IMR-90 (cell line): Measurements from ENCODE around the gene ASXL1. TPM values are rescaled to one million over a fixed set of nuclear protein-coding genes. Genes with fewer than 3 reads are reported as not detected.

Experiments
- ATAC-seq: fragments of 200-7000 bp; cut with Tn5 transposase; 2 replicates; pipeline ENCODE4 v1.9.1; 2020; ENCODE audit warnings: low read depth, mild to moderate bottlenecking, moderate library complexity
- BruUV-seq: library from RNA; stranded (reverse); fragments of 400-500 nt; replicated peaks from 2 replicates; lab custom pipeline; 2021; lab: Mats Ljungman, UMichigan
- CTCF ChIA-PET: fragments of 300-600 bp; formaldehyde crosslinking; extraction: SDS; loops from one replicate; lab custom pipeline; 2021; ENCODE audit warnings: antibody characterized with exemption; lab: Yijun Ruan, JAX
- POLR2A ChIA-PET: fragments of 300-600 bp; sonication (Branson Sonifier 250); formaldehyde crosslinking; loops from one replicate; lab custom pipeline; 2022; ENCODE audit warnings: antibody characterized with exemption; ENCODE audit not compliant: unreplicated experiment; lab: Charles Lee
- DNase-seq: peaks from one replicate; pipeline ENCODE4 v3.0.0; 2013
- H2AFZ ChIP-seq: replicated peaks from 2 replicates; pipeline ENCODE3; 2013; ENCODE audit warnings: low read length, mild to moderate bottlenecking; ENCODE audit not compliant: poor library complexity
- H2AK5ac ChIP-seq: 2 replicates; pipeline ENCODE4 v1.6.1; 2013; ENCODE audit warnings: low read depth, low read length, inconsistent platforms
- H2AK9ac ChIP-seq: replicated peaks from 2 replicates; pipeline ENCODE3; 2013; ENCODE audit warnings: mild to moderate bottlenecking, low read depth, low read length, moderate library complexity; ENCODE audit not compliant: poor library complexity
- H2BK120ac ChIP-seq: 2 replicates; pipeline ENCODE4 v1.6.1; 2013; ENCODE audit warnings: low read depth, low read length, inconsistent platforms
- H2BK15ac ChIP-seq: 3 replicates; pipeline ENCODE4 v1.6.1; 2013; ENCODE audit warnings: low read depth, low read length, inconsistent platforms
- H2BK20ac ChIP-seq: 2 replicates; pipeline ENCODE4 v1.6.1; 2013; ENCODE audit warnings: low read depth, mild to moderate bottlenecking, inconsistent platforms, low read length, moderate library complexity
- H2BK5ac ChIP-seq: 2 replicates; pipeline ENCODE4 v1.6.1; 2013; ENCODE audit warnings: mild to moderate bottlenecking, low read depth, low read length, inconsistent platforms; ENCODE audit not compliant: poor library complexity, severe bottlenecking
- H3K14ac ChIP-seq: replicated peaks from 2 replicates; pipeline ENCODE4 v1.6.1; 2013; ENCODE audit warnings: low read depth, low read length, inconsistent platforms
- H3K18ac ChIP-seq: 2 replicates; pipeline ENCODE4 v1.6.1; 2013; ENCODE audit warnings: low read depth, low read length, control low read depth
- H3K23ac ChIP-seq: 2 replicates; pipeline ENCODE4 v1.6.1; 2013; ENCODE audit warnings: low read depth, low read length, inconsistent platforms
- H3K27ac ChIP-seq: 2 replicates; pipeline ENCODE4 v1.5.1; 2013; ENCODE audit warnings: mild to moderate bottlenecking, control low read depth, low read length; ENCODE audit not compliant: insufficient read depth
- H3K27me3 ChIP-seq: 2 replicates; pipeline ENCODE4 v1.6.1; 2013; ENCODE audit warnings: low read length; ENCODE audit not compliant: control insufficient read depth, insufficient read depth
- H3K36me3 ChIP-seq: 2 replicates; pipeline ENCODE4 v1.6.1; 2013; ENCODE audit warnings: low read length, mixed read lengths; ENCODE audit not compliant: control insufficient read depth, insufficient read depth
- H3K4ac ChIP-seq: 2 replicates; pipeline ENCODE4 v1.6.1; 2013; ENCODE audit warnings: low read depth, low read length, inconsistent platforms
- H3K4me1 ChIP-seq: 2 replicates; pipeline ENCODE4 v1.6.1; 2013; ENCODE audit warnings: low read length, mixed read lengths; ENCODE audit not compliant: control insufficient read depth, insufficient read depth
- H3K4me2 ChIP-seq: 2 replicates; pipeline ENCODE4 v1.6.1; 2013; ENCODE audit warnings: low read depth, mild to moderate bottlenecking, control low read depth, low read length, moderate library complexity
- H3K4me3 ChIP-seq: 2 replicates; pipeline ENCODE4 v1.5.1; 2013; ENCODE audit warnings: low read depth, mild to moderate bottlenecking, control low read depth, low read length, moderate library complexity; ENCODE audit not compliant: insufficient read depth
- H3K56ac ChIP-seq: 2 replicates; pipeline ENCODE4 v1.6.1; 2013; ENCODE audit warnings: low read length, inconsistent platforms; ENCODE audit not compliant: insufficient read depth; ENCODE audit errors: extremely low read depth
- H3K79me1 ChIP-seq, 2 experiments: 2 replicates each; pipeline ENCODE4 v1.6.1; 2013; ENCODE audit warnings: low read length in 2 of 2, inconsistent platforms in 1 of 2, low read depth in 1 of 2
- H3K9ac ChIP-seq: 2 replicates; pipeline ENCODE4 v1.6.1; 2013; ENCODE audit warnings: low read depth, low read length, control low read depth
- H3K9me1 ChIP-seq: 2 replicates; pipeline ENCODE4 v1.6.1; 2013; ENCODE audit warnings: low read length, inconsistent platforms; ENCODE audit not compliant: insufficient read depth
- H3K9me3 ChIP-seq: 2 replicates; pipeline ENCODE4 v1.6.1; 2013; ENCODE audit warnings: low read length; ENCODE audit not compliant: control insufficient read depth, insufficient read depth
- H4K20me1 ChIP-seq: 2 replicates; pipeline ENCODE4 v1.6.1; 2013; ENCODE audit warnings: low read length, inconsistent platforms; ENCODE audit not compliant: insufficient read depth
- H4K5ac ChIP-seq: 2 replicates; pipeline ENCODE4 v1.6.1; 2013; ENCODE audit warnings: mild to moderate bottlenecking, low read depth, low read length, control low read depth
- H4K8ac ChIP-seq, 2 experiments: 2 replicates each; pipeline ENCODE4 v1.6.1; 2013; ENCODE audit warnings: low read depth in 2 of 2, low read length in 2 of 2, control low read depth in 1 of 2, inconsistent platforms in 1 of 2
- H4K91ac ChIP-seq: 2 replicates; pipeline ENCODE4 v1.6.1; 2013; ENCODE audit warnings: low read depth, low read length, inconsistent platforms; ENCODE audit not compliant: insufficient read depth
- BHLHE40 ChIP-seq: fragments of 150-350 bp; IDR thresholded peaks from 2 replicates; pipeline ENCODE4 v1.6.1; 2016; ENCODE audit warnings: mild to moderate bottlenecking, low read depth, low read length
- CHD1 ChIP-seq: IDR thresholded peaks from 2 replicates; pipeline ENCODE4 v1.6.1; 2012; ENCODE audit warnings: low read depth, low read length, improper control_type of control experiment
- CTCF ChIP-seq: conservative IDR thresholded peaks from 2 replicates; pipeline ENCODE4 v1.5.1; 2012; ENCODE audit warnings: mild to moderate bottlenecking, low read depth, low read length, improper control_type of control experiment
- MAFK ChIP-seq: IDR thresholded peaks from 2 replicates; pipeline ENCODE4 v1.6.1; 2012; ENCODE audit warnings: low read depth, low read length, improper control_type of control experiment
- NFE2L2 ChIP-seq: fragments of 150-350 bp; IDR thresholded peaks from 2 replicates; pipeline ENCODE4 v1.6.1; 2016; ENCODE audit warnings: low read depth, mild to moderate bottlenecking, low read length
- POLR2A ChIP-seq: IDR thresholded peaks from 2 replicates; pipeline ENCODE4 v1.6.1; 2012; ENCODE audit warnings: mild to moderate bottlenecking, low read depth, low read length
- RCOR1 ChIP-seq: IDR thresholded peaks from 2 replicates; pipeline ENCODE4 v1.6.1; 2012; ENCODE audit warnings: mild to moderate bottlenecking, low read length, improper control_type of control experiment; ENCODE audit not compliant: insufficient replicate concordance
- SMC3 ChIP-seq: fragments of 150-350 bp; IDR thresholded peaks from 2 replicates; pipeline ENCODE4 v1.6.1; 2016; ENCODE audit warnings: low read depth, mild to moderate bottlenecking, antibody characterized with exemption, low read length, moderate library complexity
- WGBS, 2 experiments: methylation state at CpG; one replicate each; pipeline versions ENCODE4 v1.1.5 to v1.1.7; 2013; ENCODE audit warnings: missing lambda C conversion rate in 2 of 2; ENCODE audit not compliant: insufficient read length in 1 of 2; ENCODE audit errors: extremely low coverage in 2 of 2; 5-methylcytosine and 5-hydroxymethylcytosine counted together
- dilution Hi-C: fragments of 300-500 bp; cut with HindIII; formaldehyde crosslinking; loops from one replicate; pipeline ENCODE4 v1.14.3; 2018; ENCODE audit warnings: low sequenced_read_pairs; ENCODE audit not compliant: unreplicated experiment
- in situ Hi-C: fragments of 300-500 bp; cut with MboI; formaldehyde crosslinking; loops from 3 replicates; pipeline ENCODE4 v1.14.3; 2019; ENCODE audit warnings: low sequenced_read_pairs, inconsistent platforms, mixed read lengths
- intact Hi-C: fragments of 100-400 bp; cut with micrococcal nuclease; formaldehyde crosslinking; loops from 2 replicates; pipeline ENCODE4 v1.10.0; 2022
- polyA plus RNA-seq, 3 experiments: library from polyadenylated mRNA; depleted of rRNA; stranded (reverse); fragments of >200 nt; gene quantifications; 2 replicates each; pipeline ENCODE4 v1.2.3, GENCODE V29; 2012; ENCODE audit warnings: low replicate concordance in 1 of 3
- total RNA-seq: library from RNA; depleted of rRNA; stranded (reverse); fragments of >200 nt; gene quantifications from 2 replicates; pipeline ENCODE4 v1.2.3, GENCODE V29; 2012

ASXL1 gene
- total and polyA plus RNA-seq, 2 of the 4 experiments (the other 2 are of a cell fraction): 29.9 to 37.1 TPM

GRCh38 chr20:32445539-32446273, 87.6 kb downstream of the ASXL1 start (continued):
- no peak for TF ChIP-seq NFE2L2

- Histone ChIP-seq H3K4me2 (no peak overlapping the region), H3K9me3 (no peaks in the 10 kb centered on the region), H4K5ac (no peak overlapping the region), H3K4me1 (0 out of 2 replicates have a peak, but pooled peaks cover 2% of the 10 kb centered on the region), H2AFZ (no peak overlapping the region), H3K9me1 (peaks cover 13% of the 10 kb centered on the region), H3K18ac (no peak overlapping the region), H2AK9ac (no peak overlapping the region), H2AK5ac (no peak overlapping the region), H2BK20ac (no peak overlapping the region), H3K14ac (no peak overlapping the region), H3K36me3 (peaks cover 72% of the 10 kb centered on the region), H3K79me1 (peaks cover 18 to 56% of the 10 kb centered on the region in 2 experiments; a peak in 3 of 4 replicates), H3K23ac (no peak overlapping the region), H4K20me1 (peaks cover 35% of the 10 kb centered on the region), H3K27ac (no peak overlapping the region), H4K8ac (no peak overlapping the region), H2BK5ac (no peak overlapping the region), H2BK15ac (no peak overlapping the region), H2BK120ac (no peak overlapping the region), H3K27me3 (no peaks in the 10 kb centered on the region), H3K4ac (no peak overlapping the region), H3K56ac (no peak overlapping the region), H4K91ac (no peak overlapping the region), H3K4me3 (no peak overlapping the region), H3K9ac (no peak overlapping the region)
- in situ Hi-C loops: no loop called here
- CTCF ChIA-PET: no interaction called here
- intact Hi-C loops: no loop called here
- BruUV-seq: no TSS peak
- dilution Hi-C loops: no loop called here
- ATAC-seq (no peak), DNase-seq (no peak)
- no peak for TF ChIP-seq RCOR1
- no peak for TF ChIP-seq CHD1
- TF ChIP-seq POLR2A: no peak
- TF ChIP-seq SMC3: no peak
- TF ChIP-seq MAFK: no peak
- no peak for TF ChIP-seq NFE2L2
- no peak for TF ChIP-seq CTCF
- TF ChIP-seq BHLHE40: no peak
- 88% methylated on average over 4 of the region's 14 CpGs; no CpG with 5 or more reads in 1 of the 2 experiments for WGBS, 2 experiments
- POLR2A ChIA-PET: no interaction called here
Measured at GRCh38 chr20:32446301-32447100, 88.4 kb downstream of the ASXL1 start.
